HEK293T (cell line): ENCODE measurements around the gene RET.

Experiments used
- CTCF ChIA-PET: fragments of 350-600 bp; formaldehyde crosslinking; extraction: SDS; loops from one replicate; lab custom pipeline; 2021; ENCODE audit warnings: antibody characterized with exemption, inconsistent platforms; lab: Yijun Ruan, JAX
- POLR2A ChIA-PET: fragments of 350-600 bp; formaldehyde crosslinking; extraction: SDS; loops from one replicate; lab custom pipeline; 2020; ENCODE audit warnings: antibody characterized with exemption, inconsistent platforms; lab: Yijun Ruan, JAX
- DNase-seq: peaks from one replicate; pipeline ENCODE4 v3.0.0; 2012; ENCODE audit warnings: mixed read lengths; ENCODE audit errors: extremely low spot score
- ARNT ChIP-seq: fragments of 450-650 bp; IDR thresholded peaks from 2 replicates; pipeline ENCODE4 v1.6.1; 2017; ENCODE audit warnings: mild to moderate bottlenecking
- BHLHE40 ChIP-seq: fragments of 450-650 bp; IDR thresholded peaks from 2 replicates; pipeline ENCODE4 v1.6.1; 2016; ENCODE audit warnings: mild to moderate bottlenecking, moderate library complexity, borderline replicate concordance
- CTBP1 ChIP-seq: fragments of 450-650 bp; IDR thresholded peaks from 2 replicates; pipeline ENCODE4 v1.6.1; 2016; ENCODE audit warnings: borderline replicate concordance
- ELF4 ChIP-seq: fragments of 450-650 bp; IDR thresholded peaks from 2 replicates; pipeline ENCODE4 v1.6.1; 2017; ENCODE audit warnings: antibody characterized with exemption
- FOXA1 ChIP-seq: fragments of 450-650 bp; IDR thresholded peaks from 2 replicates; pipeline ENCODE4 v1.6.1; 2016; ENCODE audit warnings: mild to moderate bottlenecking
- FOXK2 ChIP-seq: fragments of 450-650 bp; IDR thresholded peaks from 2 replicates; pipeline ENCODE4 v1.6.1; 2016; ENCODE audit warnings: mild to moderate bottlenecking
- FOXM1 ChIP-seq: fragments of 450-650 bp; IDR thresholded peaks from 2 replicates; pipeline ENCODE4 v1.6.1; 2017; ENCODE audit warnings: mild to moderate bottlenecking, borderline replicate concordance
- HDGF ChIP-seq: fragments of 450-650 bp; IDR thresholded peaks from 2 replicates; pipeline ENCODE4 v1.6.1; 2017; ENCODE audit warnings: antibody characterized with exemption, borderline replicate concordance
- L3MBTL2 ChIP-seq: fragments of 450-650 bp; conservative IDR thresholded peaks from 2 replicates; pipeline ENCODE4 v1.6.1; 2016; ENCODE audit warnings: mild to moderate bottlenecking
- LEF1 ChIP-seq: fragments of 450-650 bp; IDR thresholded peaks from 2 replicates; pipeline ENCODE4 v1.6.1; 2017; ENCODE audit warnings: mild to moderate bottlenecking, borderline replicate concordance
- NFRKB ChIP-seq: fragments of 450-650 bp; IDR thresholded peaks from 2 replicates; pipeline ENCODE4 v1.6.1; 2016; ENCODE audit warnings: mild to moderate bottlenecking, moderate library complexity
- PKNOX1 ChIP-seq: fragments of 450-650 bp; IDR thresholded peaks from 2 replicates; pipeline ENCODE4 v1.6.1; 2016
- SP1 ChIP-seq: fragments of 450-650 bp; IDR thresholded peaks from 2 replicates; pipeline ENCODE4 v1.6.1; 2017
- SUZ12 ChIP-seq: fragments of 450-650 bp; IDR thresholded peaks from 2 replicates; pipeline ENCODE4 v1.6.1; 2016; ENCODE audit warnings: mild to moderate bottlenecking
- TARDBP ChIP-seq: fragments of 450-650 bp; IDR thresholded peaks from 2 replicates; pipeline ENCODE4 v1.6.1; 2016
- ZNF384 ChIP-seq: fragments of 450-650 bp; IDR thresholded peaks from 2 replicates; pipeline ENCODE4 v1.6.1; 2016

RET gene

GRCh38 chr10:43153901-43154300 lies 77.0 kb downstream of the RET start:
- ChIA-PET CTCF (no interaction called here), POLR2A (no interaction called here)
- DNase-seq: no peak
- no peak for TF ChIP-seq ELF4
- TF ChIP-seq FOXM1: no peak
- no peak for TF ChIP-seq LEF1
- TF ChIP-seq SP1: no peak
- TF ChIP-seq NFRKB: no peak
- no peak for TF ChIP-seq SUZ12
- TF ChIP-seq FOXA1: no peak
- TF ChIP-seq HDGF: no peak
- no peak for TF ChIP-seq FOXK2
- TF ChIP-seq PKNOX1: no peak
- no peak for TF ChIP-seq L3MBTL2
- no peak for TF ChIP-seq CTBP1
- no peak for TF ChIP-seq TARDBP

- no peak for TF ChIP-seq ZNF384
- no peak for TF ChIP-seq SUZ12
- no peak for TF ChIP-seq HDGF
- TF ChIP-seq ARNT: no peak
- no peak for TF ChIP-seq L3MBTL2
- no peak for TF ChIP-seq ELF4
- no peak for TF ChIP-seq FOXA1
- no peak for TF ChIP-seq PKNOX1
- no peak for TF ChIP-seq SP1
- no peak for TF ChIP-seq NFRKB
- no peak for TF ChIP-seq FOXM1
- TF ChIP-seq FOXK2: no peak
- TF ChIP-seq BHLHE40: no peak
- no peak for TF ChIP-seq TARDBP
- no peak for DNase-seq
- CTCF ChIA-PET: interaction anchor here (0.6 kb wide), 1 partner anchor 100 kb away, joined by 5 read pairs; no protein-coding TSS in a partner anchor
- POLR2A ChIA-PET: no interaction called here
Measured at GRCh38 chr10:43155221-43155620, 78.4 kb downstream of the RET start.

GRCh38 chr10:43155741-43156140 lies 78.9 kb downstream of the RET start:
- ChIA-PET CTCF (no interaction called here), POLR2A (interaction anchor here (1.1 kb wide), 1 partner anchor 18 kb away, joined by 5 read pairs; the partner anchor contains the start of gene CSGALNACT2)
- DNase-seq: no peak
- TF ChIP-seq BHLHE40: no peak
- no peak for TF ChIP-seq CTBP1
- no peak for TF ChIP-seq NFRKB
- TF ChIP-seq L3MBTL2: no peak
- TF ChIP-seq ELF4: no peak
- no peak for TF ChIP-seq ZNF384
- no peak for TF ChIP-seq FOXM1
- TF ChIP-seq ARNT: no peak
- TF ChIP-seq FOXK2: no peak
- no peak for TF ChIP-seq SP1
- no peak for TF ChIP-seq FOXA1
- TF ChIP-seq SUZ12: no peak
- no peak for TF ChIP-seq TARDBP
- no peak for TF ChIP-seq LEF1
- TF ChIP-seq PKNOX1: no peak
- TF ChIP-seq HDGF: no peak

- CTCF ChIA-PET: no interaction called here
- POLR2A ChIA-PET: interaction anchor here (0.7 to 1.1 kb wide), 2 partner anchors 17 to 19 kb away, joined by 3 to 5 read pairs; partner anchors contain the start of gene CSGALNACT2
- DNase-seq: no peak
- TF ChIP-seq SP1 (no peak), L3MBTL2 (no peak), FOXK2 (no peak)
Measured at GRCh38 chr10:43156590-43157341, 79.9 kb downstream of the RET start.

- TF ChIP-seq ELF4 (no peak), SUZ12 (no peak), CTBP1 (no peak)
- DNase-seq: no peak
- CTCF ChIA-PET: no interaction called here
- POLR2A ChIA-PET: no interaction called here
Measured at GRCh38 chr10:43158636-43159035, 81.8 kb downstream of the RET start.

GRCh38 chr10:43160046-43160920 lies 83.4 kb downstream of the RET start:
- POLR2A ChIA-PET: no interaction called here
- TF ChIP-seq FOXK2 (no peak), SP1 (no peak), ZNF384 (no peak), HDGF (no peak), FOXA1 (no peak), ELF4 (no peak), NFRKB (no peak), TARDBP (no peak), BHLHE40 (no peak), ARNT (no peak), PKNOX1 (no peak), CTBP1 (no peak), L3MBTL2 (no peak), FOXM1 (no peak), LEF1 (no peak), SUZ12 (no peak)
- CTCF ChIA-PET: no interaction called here
- no peak for DNase-seq
